NCI-H146 treated with DMSO at 0.1 percent for 48 hours (cell line): Measurements from ENCODE around the gene E2F1.

Source experiments
- DNase-seq: peaks from one replicate; lab custom pipeline; 2025; ENCODE audit not compliant: unreplicated experiment; lab: John Stamatoyannopoulos, UW

Gene E2F1

DNA sequence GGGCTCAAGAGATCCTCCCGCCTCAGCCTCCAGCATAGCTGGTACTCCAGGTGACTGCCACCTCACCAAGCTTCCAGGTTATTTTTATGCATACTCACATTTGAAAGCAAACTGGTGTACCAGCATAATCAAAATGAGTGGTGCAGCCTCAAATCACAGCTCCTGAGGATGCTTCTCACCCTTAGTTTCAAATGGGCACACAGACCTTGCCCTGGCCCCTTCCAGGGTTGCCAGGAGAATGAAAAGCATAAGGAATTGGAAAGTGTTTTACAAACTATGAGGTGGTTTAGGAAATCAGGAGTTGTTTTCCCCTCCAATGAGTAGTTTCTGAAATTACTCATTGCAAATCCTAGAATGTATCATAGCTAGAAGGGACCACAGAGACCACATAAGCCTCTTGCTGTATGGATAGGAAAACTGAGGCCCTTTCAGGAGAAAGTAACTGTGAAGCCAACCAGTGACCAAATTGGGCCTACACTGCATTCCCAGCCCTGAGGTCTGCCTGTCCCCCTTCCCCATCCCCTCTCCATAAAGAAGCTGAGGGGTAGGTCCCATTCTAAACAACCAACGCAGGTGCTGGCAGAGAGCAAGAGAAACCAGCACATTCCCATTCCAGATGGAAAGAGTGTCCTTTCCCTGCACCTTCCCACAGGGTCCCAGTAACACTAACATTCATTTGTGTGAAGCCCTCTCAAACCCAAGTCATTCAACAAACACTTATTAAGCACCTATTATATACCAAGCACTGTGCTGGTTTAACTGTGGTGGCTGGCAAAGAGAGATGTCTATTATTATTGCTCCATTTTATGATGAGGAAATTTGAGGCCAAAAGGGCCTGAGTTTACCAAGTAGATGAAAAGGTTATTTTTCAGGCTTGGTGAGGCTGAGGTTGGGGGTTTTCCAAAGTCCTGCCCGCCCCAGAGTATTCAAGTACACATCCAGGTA is 2.1 kb upstream of the E2F1 start:
- no peak for DNase-seq

GRCh38 chr20:33687370-33687915 is 1.3 kb upstream of the E2F1 start:
- DNase-seq: no peak

DNA sequence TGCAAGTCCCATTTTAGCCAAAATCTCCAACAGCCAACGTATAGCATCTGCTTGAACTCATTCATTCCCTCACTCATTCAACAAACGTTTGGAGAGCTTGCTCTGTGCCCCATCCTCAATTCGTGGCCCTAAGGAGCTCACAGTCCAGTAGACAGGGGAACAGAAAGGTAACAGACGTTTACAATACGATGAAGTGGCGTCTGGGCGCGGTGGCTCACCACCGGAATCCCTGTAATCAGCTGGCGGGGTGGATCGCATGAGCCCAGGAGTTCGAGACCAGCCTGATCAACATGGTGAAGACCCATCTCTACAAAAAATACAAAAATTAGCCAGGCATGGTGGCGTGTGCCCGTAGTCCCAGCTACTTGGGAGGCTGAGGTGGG is 790 bp upstream of the E2F1 start:
- DNase-seq: no peak

- peak; percentile 84 for DNase-seq
Measured at GRCh38 chr20:33685328-33686099, 671 bp downstream of the E2F1 start.

- peak; percentile 62 for DNase-seq
Measured at GRCh38 chr20:33684533-33685327, 1.5 kb downstream of the E2F1 start.

GRCh38 chr20:33681728-33682353 is 4.3 kb downstream of the E2F1 start:
- no peak for DNase-seq

DNA sequence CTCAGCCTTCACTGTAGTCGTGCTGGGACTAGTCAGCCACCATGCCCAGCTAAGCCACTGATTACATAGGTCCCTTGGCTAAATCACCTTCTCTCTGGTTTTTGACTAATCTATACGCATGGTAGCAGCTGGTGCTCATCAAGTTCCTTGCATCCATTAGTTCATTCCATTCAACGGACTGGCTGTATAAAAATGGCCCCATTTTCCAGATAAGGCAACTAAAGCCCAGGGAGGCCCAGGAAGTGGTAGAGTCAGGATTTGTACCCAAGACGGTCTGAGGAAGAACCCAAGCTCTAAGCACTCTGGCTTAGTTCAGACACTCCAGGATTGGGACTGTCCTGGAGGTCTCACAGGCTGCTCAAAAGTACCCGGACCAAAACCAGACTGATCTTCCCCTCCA is 4.9 kb downstream of the E2F1 start:
- DNase-seq: no peak

DNA sequence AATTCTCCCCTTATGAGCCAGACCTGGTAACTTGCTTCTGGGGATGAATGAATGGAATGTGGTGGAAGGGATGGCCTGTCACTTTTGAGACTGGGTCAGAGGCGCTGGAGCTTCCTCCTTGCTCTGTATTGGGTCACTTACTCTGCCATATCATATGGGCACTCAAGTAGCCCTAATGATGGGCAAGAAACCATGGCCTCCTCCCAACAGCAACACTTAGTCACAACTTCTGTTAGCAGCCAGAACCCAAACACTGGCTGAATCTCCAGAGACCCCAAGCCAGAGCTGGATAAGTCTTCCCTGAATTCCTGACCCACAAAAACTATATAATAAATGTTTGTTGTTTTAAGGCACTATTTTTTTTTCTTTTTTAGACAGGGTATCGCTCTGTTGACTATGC is 5.5 kb downstream of the E2F1 start:
- no peak for DNase-seq

- no peak for DNase-seq
Measured at GRCh38 chr20:33679758-33680485, 6.3 kb downstream of the E2F1 start.

DNA sequence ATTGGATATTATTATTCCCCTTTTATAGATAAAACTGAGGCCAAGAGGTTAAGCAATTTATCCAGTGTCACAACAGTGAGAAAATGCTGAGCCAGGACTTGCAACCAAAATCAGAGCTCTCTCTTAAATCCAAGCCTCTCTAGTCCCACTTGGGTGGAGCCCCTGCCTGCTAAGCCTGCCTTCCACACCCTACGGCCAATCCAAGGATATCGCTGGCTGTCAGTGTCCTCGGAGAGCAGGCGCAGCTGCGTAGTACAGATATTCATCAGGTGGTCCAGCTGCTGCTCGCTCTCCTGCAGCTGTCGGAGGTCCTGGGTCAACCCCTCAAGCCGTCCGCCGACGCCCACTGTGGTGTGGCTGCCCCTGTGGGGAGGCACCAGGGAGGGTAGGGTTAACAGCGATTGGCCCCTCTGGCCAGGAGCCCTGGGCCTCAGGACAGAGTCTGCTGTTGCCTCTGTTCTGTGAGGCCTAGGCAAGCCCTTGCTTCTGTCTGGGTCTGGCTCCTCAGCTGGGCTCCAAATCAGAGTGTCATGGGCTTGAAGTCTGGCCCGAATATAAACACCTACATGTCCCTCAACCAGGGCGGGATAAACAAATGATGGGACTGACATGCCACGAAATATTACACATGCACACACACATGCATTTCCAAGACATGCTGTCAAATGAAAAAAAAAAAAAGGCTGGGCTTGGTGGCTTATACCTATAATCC is 8.0 kb downstream of the E2F1 start:
- no peak for DNase-seq

- DNase-seq: no peak
Measured at GRCh38 chr20:33676652-33677645, 9.2 kb downstream of the E2F1 start.

GRCh38 chr20:33676121-33676520 is 10.1 kb downstream of the E2F1 start:
- DNase-seq: no peak

GRCh38 chr20:33675136-33675959 is 10.8 kb downstream of the E2F1 start:
- peak; percentile 16 for DNase-seq

DNA sequence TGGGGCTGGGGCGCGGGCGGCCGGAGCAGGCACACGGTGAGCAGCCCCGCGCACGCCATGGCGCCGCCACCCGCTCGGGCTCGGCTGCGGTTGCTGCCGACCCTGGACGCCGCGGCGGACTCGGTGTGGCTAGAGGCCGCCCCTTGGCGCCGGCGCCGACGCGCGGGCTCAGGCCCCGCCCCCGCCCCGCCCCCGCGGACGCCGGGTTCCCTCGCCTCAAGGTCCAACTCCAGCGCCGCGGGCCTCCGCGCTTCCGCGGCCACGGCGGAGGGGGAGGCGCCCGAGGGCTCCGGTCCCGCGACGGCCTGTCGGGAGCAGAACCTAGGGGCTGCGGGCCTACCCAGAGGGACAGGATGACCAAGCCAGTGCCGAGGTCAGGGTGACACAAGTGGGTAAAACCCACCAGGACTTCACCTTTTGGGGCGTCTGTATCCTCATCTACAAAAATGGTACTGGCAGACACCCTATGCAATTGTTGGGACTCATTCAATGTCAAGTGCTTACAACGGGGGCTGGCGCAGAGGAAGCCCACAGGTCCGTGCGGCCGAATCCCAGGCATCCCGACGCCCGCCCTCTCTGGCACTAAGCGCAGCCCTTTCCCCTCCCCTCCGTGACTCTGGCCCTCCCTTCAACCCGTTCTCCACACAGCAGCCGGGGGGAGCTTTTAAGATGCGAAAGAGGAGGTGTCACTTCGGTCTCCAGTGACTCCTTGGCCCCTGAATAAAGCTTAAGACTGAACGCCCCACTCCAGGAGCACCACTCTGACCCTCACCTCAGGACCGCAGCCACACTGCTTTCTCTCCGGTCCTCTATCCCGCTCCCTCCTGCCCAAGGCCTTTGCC is 11.7 kb downstream of the E2F1 start, which contains the start of gene NECAB3:
NECAB3 (minus strand) TSS at position 135 of the 842 bp plus-strand sequence; CDS start at position 59, 76 bp downstream.
- DNase-seq: peak; percentile 54

DNA sequence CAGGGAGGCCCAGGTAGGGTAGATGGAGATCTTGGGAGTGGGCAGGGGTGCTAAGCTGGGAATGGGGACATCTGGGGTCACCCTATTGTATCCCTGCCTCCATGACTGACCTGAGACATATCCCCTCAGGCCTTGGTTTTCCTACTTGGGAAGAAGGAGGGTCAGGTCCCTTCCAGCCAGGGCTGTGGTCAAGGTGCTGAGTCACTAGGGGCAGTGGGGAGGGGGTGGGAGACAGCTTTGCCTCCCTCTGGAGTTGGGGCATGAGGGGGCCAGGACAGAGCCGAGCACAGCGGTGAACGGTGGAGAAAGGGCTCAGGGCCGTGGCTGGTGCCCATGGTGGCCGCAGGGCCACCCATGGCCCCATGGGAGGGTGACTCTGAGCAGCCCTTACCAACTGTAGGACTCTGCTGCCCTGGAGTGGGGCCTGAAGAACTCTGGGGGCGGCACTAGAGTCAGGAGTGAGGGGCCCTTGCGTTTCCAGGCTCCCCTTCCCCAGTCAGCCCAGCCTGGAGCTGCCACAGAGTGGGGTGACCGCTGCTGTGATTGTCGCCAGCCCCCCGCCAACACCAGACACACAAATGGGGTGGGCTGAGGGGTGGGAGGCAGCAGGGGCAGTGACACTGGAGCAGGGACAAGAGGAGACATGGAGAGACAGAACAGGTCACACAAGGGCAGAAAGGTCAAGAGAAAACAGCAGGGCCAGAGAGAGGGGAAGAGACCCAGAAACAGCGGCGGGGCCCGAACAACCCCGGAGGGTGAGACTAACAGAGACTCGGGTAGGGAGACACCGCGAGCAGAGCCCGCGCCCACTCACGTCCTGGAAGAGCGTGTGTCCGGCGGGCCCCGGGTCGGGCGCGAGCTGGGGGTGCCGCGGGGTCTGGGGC is 12.5 kb downstream of the E2F1 start:
- DNase-seq: peak; percentile 54
